GM19463 (cell line): ENCODE measurements around the gene BACE1-AS.

Source experiments
- ATAC-seq: cut with Tn5 transposase; IDR thresholded peaks from one replicate; pipeline ENCODE4 v1.9.1; 2021; ENCODE audit warnings: mild to moderate bottlenecking, moderate library complexity; ENCODE audit not compliant: unreplicated experiment

Gene BACE1-AS

GRCh38 chr11:117289795-117290194 is 1.4 kb upstream of the BACE1-AS start:
- no peak for ATAC-seq

DNA sequence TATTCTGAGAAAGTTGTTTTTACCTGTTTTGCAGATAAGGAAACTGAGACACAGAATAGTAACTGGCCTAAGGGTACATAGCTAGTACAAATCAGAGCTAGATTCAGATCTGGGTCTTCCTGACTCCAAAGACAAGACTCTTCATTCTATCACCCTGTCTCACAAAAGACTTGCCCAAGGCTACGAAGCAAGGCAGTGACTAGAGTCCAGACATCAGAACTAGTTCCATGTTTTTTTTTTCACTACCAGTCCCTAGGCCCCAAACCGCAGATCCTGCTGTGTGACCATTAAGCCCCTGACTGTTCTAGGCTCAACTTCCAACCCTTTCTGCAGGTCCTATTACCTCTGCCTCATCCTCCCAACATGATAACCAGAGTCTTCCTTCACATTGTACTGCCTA is 1.5 kb downstream of the BACE1-AS start:
- no peak for ATAC-seq

DNA sequence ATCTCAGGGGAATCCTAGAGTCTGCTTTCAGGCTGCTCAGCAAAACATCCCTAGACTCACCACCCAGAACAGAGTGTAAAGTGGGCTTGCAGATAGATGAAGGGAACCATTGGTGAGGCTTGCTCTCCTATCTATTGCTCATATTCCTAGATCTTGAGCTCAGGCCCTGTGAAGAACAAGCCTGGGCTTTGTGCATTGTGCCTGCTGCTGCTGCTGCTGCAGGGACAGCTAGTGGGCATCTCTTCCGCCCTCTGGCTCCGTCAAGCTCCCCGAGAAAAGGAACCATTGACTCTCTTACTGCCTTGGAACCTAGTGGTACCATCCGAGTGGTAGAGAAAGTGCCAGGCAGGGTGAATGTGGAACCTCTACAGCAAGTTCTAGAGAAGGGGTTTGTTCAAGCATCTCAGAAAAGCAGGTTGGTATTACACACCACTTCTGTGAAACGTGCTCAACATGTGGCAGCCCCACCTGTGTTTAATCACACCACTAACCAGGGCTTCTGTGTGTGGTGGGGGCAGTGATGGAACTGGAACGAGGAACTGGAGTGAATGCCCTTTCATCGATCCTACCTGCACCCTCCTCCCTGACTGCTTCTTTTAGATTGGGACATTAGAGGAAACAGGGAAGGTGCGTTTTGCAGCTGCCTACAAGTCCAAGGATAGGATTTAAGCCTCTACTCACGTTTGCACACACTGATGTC is 4.4 kb downstream of the BACE1-AS start:
- ATAC-seq, result no peak

DNA sequence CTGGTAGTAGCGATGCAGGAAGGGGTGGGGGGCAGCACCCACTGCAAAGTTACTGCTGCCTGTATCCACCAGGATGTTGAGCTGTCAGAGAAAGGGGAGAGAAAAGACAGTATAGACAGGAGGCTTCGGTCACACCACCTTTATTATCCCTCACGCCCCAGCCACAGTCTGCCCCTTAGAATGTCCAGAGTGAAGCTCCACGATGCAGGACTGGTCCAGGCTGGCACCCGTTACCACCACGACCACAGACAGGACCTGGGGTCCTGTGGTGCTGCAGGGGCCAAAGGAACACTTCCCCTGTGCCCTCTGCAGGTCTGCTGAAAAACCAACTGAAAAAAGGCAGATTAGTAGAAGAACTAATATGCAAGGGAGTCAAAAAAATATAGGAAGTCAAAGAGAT is 5.7 kb downstream of the BACE1-AS start:
- ATAC-seq, result no peak

- ATAC-seq, result no peak
Observed at GRCh38 chr11:117298195-117298594, 7.0 kb downstream of the BACE1-AS start.

DNA sequence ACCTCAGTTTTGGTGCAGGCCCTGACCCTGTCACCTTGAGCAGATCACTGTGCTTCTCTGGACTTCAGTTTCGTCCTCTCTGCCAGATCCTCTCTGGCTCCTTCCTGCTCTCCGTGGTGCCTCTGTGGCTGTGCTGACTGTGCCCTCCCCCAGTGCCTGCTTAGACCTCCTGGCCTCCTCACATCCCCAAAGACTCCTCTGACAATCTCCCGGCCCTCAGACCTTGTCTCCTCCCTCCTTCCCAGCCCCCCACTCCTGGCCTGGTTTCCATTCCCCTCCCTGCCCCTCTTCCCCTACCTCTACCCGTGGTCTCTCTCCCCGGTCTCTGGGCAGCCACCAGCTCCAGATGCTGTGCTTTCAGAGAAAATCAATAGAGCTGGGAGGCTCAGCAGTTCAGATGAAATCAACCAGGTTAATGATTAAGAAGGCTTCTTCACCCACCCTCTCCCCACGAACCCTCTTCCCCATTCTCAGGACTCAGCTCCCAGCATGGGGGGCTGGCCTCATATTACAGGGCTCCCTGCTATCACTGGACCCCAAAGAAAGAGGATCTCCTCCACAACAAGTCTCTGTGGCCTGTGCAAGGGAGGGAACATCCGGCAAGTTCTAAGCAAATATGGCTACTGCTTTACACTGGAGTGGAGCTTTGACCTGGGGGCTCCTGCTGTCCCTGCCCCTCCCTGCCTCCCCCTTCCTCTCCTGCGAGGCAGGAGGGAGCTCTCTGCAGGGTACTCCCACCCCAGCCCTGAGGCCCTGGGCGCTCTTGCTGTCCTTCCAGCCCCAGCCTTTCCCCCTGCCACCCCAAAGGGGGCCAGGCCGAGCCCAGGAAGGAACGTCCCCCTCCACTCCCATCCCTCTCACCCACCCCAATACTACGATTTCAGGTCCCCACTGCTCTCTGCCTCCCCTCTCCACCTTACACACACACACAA is 8.5 kb downstream of the BACE1-AS start:
- ATAC-seq, result no peak

DNA sequence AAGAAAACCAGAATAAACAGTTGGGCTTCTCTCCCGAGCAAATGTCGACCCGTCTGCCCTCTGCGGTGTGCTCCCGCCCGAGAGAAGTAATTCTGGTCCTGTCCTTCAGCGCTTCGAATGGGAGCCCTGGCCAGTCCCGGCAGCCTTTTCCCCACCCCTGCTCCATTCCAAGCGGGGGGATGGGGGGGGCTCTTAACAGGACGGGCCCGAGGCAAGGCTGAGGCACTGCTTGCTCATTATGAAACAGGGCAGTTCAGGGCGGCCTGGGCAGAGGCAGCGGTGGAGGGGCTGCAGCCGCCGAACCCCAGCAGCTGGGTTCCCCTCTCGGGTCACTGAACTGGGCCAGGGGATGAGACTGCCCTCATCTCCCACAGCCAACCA is 9.1 kb downstream of the BACE1-AS start:
- no peak for ATAC-seq

DNA sequence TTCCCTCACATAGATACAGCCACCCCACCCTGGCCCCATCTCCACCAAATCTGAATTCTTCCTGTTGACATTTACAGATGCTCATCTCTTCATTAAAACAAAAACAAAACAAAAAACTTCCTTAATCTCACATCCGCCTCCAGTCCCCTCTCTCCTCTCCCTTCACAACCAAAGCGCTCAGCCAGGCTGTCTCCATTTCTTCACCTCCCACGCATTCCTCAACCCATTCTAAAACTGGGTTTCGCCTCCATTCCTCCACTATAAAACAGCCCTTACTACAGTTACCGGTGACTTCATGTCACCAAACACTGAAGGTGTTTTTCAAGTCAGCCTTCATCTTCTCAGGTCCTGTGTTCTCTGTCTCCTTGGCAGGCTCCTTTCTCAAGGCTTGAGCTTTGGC is 9.6 kb downstream of the BACE1-AS start:
- ATAC-seq, result no peak

GRCh38 chr11:117302228-117302627 is 11.1 kb downstream of the BACE1-AS start:
- no peak for ATAC-seq

- ATAC-seq, result no peak
Observed at GRCh38 chr11:117303101-117303500, 12.0 kb downstream of the BACE1-AS start.

- no peak for ATAC-seq
Observed at GRCh38 chr11:117303646-117304315, 12.6 kb downstream of the BACE1-AS start.

DNA sequence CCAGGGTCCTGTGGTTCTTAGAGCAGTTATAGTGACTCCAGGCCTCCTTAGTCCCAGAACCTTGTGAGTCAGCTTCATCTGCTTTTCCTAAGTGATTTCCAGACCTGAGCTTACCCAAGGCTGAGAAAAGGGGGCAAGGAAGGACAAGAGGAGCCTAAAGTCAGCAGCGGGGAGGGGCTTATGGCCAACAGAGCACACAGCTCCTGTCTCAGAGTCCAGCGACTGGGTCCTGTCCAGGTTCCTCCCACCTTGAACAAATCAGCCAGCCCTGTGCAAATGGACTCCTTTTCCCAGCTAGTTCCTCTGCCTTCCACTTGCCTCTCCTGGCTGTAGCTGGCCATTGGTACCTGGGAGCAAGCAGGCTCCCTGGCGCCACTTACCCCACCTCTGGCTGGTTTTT is 14.0 kb downstream of the BACE1-AS start:
- ATAC-seq, result no peak

DNA sequence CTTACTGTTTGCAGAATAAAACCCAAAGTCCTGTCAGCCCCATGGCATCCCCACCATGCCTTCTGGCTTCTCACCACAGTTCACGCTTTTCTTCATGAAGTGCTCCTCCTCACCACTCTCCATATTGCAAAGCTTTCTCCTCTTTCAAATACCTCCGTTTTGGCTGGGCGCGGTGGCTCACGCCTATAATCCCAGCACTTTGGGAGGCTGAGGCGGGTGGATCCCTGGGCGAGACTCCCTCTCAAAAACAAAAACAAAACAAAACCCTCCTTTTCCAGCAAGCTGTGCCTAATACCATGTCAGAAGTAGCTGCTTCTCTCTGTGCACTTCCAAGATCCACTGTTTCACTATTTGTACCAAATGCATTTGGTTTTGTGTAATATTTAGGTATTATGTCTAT is 18.2 kb downstream of the BACE1-AS start:
- no peak for ATAC-seq

- no peak for ATAC-seq
Observed at GRCh38 chr11:117313091-117313490, 21.9 kb downstream of the BACE1-AS start.

GRCh38 chr11:117313828-117314768 is 23.0 kb downstream of the BACE1-AS start:
- ATAC-seq, result no peak

GRCh38 chr11:117314840-117315239 is 23.7 kb downstream of the BACE1-AS start:
- no peak for ATAC-seq

- ATAC-seq, result no peak
Observed at GRCh38 chr11:117315285-117316196, 24.4 kb downstream of the BACE1-AS start.

- ATAC-seq, result no peak
Observed at GRCh38 chr11:117316197-117316961, 25.2 kb downstream of the BACE1-AS start, which contains the start of gene BACE1. BACE1 (minus strand) TSS chr11:117316256; CDS start chr11:117315795, 461 bp downstream.

DNA sequence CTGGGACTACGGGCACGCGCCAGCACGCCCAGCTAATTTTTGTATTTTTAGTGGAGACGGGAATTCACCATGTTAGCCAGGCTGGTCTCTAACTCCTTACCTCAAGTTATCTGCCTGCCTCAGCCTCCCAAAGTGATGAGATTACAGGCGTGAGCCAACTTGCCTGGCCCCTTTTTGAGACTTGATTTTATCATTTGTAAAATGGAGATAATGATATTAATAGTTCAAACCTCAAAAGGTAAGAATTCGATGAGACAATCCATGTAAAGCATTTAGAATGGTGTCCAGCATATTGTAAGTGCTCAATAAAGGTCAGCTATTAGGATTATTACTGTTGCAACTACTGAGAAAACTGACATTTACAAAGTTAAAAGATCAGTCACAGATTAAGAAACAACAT is 27.6 kb downstream of the BACE1-AS start:
- ATAC-seq, result no peak
